ENCODE results near the gene ZNF580. TPM values are rescaled to one million over a fixed set of nuclear protein-coding genes. Genes with fewer than 3 reads are reported as not detected.

ZNF580 gene
- total and polyA plus RNA-seq, 9 of the 15 experiments (the other 6 are each of a cell fraction or from before 2014, with no cell fraction given) = 2.3 to 47.4 (median 6.0) TPM

DNA sequence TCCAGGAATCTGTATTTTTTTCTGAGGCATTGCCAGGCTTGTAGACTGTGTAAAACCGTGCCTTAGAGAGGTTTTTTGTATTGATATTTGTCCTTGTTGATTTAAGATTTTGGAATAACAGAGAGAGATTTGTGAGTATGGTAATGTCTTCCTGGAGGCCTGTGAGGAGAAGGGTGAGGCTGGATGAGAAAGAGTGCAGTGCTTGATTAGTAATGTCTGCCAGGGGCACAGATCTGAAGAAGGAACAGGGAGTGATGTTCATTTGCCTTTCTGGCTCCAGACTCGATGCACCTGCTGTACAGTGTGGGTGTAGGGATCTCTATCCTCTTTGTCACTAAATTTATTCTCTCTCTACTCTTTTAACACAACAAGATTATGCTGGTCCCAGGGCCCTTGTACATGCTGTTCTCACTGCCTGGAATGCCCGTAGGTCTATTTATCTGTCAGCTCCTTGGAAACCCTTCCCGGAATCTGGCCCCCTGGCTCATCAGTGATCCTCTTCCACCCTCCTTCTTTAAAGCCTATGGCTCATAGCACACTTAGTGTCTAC lies 45.7 kb upstream of the ZNF580 start (continued):
- TF ChIP-seq, protein P1, sequence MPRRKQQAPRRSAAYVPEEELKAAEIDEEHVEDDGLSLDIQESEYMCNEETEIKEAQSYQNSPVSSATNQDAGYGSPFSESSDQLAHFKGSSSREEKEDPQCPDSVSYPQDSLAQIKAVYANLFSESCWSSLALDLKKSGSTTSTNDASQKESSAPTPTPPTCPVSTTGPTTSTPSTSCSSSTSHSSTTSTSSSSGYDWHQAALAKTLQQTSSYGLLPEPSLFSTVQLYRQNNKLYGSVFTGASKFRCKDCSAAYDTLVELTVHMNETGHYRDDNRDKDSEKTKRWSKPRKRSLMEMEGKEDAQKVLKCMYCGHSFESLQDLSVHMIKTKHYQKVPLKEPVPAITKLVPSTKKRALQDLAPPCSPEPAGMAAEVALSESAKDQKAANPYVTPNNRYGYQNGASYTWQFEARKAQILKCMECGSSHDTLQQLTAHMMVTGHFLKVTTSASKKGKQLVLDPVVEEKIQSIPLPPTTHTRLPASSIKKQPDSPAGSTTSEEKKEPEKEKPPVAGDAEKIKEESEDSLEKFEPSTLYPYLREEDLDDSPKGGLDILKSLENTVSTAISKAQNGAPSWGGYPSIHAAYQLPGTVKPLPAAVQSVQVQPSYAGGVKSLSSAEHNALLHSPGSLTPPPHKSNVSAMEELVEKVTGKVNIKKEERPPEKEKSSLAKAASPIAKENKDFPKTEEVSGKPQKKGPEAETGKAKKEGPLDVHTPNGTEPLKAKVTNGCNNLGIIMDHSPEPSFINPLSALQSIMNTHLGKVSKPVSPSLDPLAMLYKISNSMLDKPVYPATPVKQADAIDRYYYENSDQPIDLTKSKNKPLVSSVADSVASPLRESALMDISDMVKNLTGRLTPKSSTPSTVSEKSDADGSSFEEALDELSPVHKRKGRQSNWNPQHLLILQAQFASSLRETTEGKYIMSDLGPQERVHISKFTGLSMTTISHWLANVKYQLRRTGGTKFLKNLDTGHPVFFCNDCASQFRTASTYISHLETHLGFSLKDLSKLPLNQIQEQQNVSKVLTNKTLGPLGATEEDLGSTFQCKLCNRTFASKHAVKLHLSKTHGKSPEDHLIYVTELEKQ (CRISPR knock-in tag; IDR thresholded peaks at IDR 0.05) = no peak
- TF ChIP-seq SLC30A9 (CRISPR knock-in tag; IDR thresholded peaks at IDR 0.05) (no peak), CBFA2T3 (IDR thresholded peaks at IDR 0.05) (no peak), ZNF780A (CRISPR knock-in tag; IDR thresholded peaks at IDR 0.05) (no peak), LCOR (CRISPR knock-in tag; IDR thresholded peaks at IDR 0.05) (no peak), ZFP1 (CRISPR knock-in tag; IDR thresholded peaks at IDR 0.05) (no peak), FOSL1 (tag; conservative IDR thresholded peaks at IDR 0.05) (no peak), ZNF23 (CRISPR knock-in tag; IDR thresholded peaks at IDR 0.05) (peak; percentile 86), ELF2 (CRISPR knock-in tag; IDR thresholded peaks at IDR 0.05) (no peak)
- TF ChIP-seq, protein P2, sequence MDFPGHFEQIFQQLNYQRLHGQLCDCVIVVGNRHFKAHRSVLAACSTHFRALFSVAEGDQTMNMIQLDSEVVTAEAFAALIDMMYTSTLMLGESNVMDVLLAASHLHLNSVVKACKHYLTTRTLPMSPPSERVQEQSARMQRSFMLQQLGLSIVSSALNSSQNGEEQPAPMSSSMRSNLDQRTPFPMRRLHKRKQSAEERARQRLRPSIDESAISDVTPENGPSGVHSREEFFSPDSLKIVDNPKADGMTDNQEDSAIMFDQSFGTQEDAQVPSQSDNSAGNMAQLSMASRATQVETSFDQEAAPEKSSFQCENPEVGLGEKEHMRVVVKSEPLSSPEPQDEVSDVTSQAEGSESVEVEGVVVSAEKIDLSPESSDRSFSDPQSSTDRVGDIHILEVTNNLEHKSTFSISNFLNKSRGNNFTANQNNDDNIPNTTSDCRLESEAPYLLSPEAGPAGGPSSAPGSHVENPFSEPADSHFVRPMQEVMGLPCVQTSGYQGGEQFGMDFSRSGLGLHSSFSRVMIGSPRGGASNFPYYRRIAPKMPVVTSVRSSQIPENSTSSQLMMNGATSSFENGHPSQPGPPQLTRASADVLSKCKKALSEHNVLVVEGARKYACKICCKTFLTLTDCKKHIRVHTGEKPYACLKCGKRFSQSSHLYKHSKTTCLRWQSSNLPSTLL (IDR thresholded peaks at IDR 0.05) = no peak
- TF ChIP-seq, protein P3, sequence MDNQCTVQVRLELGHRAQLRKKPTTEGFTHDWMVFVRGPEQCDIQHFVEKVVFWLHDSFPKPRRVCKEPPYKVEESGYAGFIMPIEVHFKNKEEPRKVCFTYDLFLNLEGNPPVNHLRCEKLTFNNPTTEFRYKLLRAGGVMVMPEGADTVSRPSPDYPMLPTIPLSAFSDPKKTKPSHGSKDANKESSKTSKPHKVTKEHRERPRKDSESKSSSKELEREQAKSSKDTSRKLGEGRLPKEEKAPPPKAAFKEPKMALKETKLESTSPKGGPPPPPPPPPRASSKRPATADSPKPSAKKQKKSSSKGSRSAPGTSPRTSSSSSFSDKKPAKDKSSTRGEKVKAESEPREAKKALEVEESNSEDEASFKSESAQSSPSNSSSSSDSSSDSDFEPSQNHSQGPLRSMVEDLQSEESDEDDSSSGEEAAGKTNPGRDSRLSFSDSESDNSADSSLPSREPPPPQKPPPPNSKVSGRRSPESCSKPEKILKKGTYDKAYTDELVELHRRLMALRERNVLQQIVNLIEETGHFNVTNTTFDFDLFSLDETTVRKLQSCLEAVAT (IDR thresholded peaks at IDR 0.05) = peak in 1 of 2 experiments; percentile 93; a peak in 2 of 4 replicates
- TF ChIP-seq, protein P4, sequence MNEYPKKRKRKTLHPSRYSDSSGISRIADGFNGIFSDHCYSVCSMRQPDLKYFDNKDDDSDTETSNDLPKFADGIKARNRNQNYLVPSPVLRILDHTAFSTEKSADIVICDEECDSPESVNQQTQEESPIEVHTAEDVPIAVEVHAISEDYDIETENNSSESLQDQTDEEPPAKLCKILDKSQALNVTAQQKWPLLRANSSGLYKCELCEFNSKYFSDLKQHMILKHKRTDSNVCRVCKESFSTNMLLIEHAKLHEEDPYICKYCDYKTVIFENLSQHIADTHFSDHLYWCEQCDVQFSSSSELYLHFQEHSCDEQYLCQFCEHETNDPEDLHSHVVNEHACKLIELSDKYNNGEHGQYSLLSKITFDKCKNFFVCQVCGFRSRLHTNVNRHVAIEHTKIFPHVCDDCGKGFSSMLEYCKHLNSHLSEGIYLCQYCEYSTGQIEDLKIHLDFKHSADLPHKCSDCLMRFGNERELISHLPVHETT (CRISPR knock-in tag; conservative IDR thresholded peaks at IDR 0.05 in 1 of 2, IDR thresholded peaks at IDR 0.05 in 1 of 2) = no peak
- TF ChIP-seq, protein P5, sequence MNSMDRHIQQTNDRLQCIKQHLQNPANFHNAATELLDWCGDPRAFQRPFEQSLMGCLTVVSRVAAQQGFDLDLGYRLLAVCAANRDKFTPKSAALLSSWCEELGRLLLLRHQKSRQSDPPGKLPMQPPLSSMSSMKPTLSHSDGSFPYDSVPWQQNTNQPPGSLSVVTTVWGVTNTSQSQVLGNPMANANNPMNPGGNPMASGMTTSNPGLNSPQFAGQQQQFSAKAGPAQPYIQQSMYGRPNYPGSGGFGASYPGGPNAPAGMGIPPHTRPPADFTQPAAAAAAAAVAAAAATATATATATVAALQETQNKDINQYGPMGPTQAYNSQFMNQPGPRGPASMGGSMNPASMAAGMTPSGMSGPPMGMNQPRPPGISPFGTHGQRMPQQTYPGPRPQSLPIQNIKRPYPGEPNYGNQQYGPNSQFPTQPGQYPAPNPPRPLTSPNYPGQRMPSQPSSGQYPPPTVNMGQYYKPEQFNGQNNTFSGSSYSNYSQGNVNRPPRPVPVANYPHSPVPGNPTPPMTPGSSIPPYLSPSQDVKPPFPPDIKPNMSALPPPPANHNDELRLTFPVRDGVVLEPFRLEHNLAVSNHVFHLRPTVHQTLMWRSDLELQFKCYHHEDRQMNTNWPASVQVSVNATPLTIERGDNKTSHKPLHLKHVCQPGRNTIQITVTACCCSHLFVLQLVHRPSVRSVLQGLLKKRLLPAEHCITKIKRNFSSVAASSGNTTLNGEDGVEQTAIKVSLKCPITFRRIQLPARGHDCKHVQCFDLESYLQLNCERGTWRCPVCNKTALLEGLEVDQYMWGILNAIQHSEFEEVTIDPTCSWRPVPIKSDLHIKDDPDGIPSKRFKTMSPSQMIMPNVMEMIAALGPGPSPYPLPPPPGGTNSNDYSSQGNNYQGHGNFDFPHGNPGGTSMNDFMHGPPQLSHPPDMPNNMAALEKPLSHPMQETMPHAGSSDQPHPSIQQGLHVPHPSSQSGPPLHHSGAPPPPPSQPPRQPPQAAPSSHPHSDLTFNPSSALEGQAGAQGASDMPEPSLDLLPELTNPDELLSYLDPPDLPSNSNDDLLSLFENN (IDR thresholded peaks at IDR 0.05; ENCODE audit: low read depth in 2 of 2, low read length in 2 of 2) = peak in 1 of 2 experiments; percentile 51; a peak in 1 of 4 replicates
